Measurements from ENCODE around the gene ELOB.

The ELOB gene

DNA sequence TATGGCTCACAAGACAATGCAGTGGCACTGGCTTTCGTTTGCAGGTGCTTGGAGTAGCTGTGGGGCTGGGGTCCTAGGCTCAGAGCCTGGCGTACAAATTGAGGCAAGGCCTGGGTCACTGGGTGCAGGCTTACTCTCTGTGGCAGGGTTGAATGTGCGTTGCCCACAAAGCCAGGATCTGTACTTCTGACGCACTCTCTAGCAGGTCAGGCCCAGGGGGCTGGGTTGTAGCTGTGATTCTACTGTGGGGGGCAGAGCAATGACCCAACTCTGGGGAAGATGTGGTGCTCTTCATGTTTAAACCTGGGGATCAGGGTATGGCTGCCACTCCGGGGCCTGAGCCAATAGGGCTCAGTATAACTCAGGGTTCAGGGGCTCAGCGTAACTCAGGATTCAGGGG, 33.6 kb upstream of the ELOB start:
- H3K36me3 ChIP-seq (ENCODE audit: control insufficient read depth in 5 of 5, insufficient read depth in 5 of 5, low read length in 5 of 5) = no peaks in the 10 kb centered on the region
- H3K27me3 ChIP-seq (ENCODE audit: control insufficient read depth in 5 of 5, insufficient read depth in 4 of 5, low read length in 5 of 5) = peaks cover 8 to 43% (median 38%) of the 10 kb centered on the region in 5 donors
- no peaks in the 10 kb centered on the region for H3K9me3 ChIP-seq (ENCODE audit: control insufficient read depth in 5 of 5, low read length in 5 of 5)
- H3K4me3 ChIP-seq (ENCODE audit: low read depth in 1 of 5, low read length in 5 of 5) = no peak overlapping the region
- H3K9ac ChIP-seq (ENCODE audit: low read length in 5 of 5) = no peak overlapping the region
- no peak overlapping the region for H3K27ac ChIP-seq (ENCODE audit: low read depth, low read length)
- no peaks in the 10 kb centered on the region for H3K4me1 ChIP-seq (ENCODE audit: control insufficient read depth in 5 of 5, insufficient read depth in 5 of 5, low read length in 5 of 5)

DNA sequence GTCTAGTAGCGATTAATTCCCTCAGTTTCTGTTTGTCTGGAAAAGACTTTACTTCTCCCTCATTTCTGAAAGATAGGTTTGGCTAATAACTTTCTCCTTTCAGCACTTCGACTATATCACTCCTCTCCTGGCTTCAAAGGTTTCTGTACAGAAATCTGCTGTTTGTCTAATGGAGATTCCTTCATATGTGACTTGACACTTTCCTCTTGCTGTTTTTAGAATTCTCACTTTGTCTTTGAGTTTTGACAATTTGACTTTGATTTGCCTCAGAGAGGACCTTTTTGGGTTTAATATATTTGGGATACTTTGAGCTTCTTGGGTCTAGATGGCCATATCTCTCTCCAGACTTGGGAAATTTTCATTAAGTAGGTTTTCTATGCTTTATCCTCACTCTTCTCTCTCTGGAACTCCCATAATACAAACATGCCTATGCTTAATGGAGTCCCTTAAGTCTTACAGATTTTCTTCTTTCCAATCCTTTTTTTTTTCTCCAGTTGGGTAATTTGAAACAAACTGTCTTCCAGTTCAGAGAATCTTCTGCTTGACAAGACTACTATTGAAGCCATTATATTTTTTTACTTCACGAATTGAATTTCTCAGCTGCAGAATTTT, 32.2 kb upstream of the ELOB start:
- no peak overlapping the region for H3K9ac ChIP-seq (ENCODE audit: low read length in 5 of 5)
- H3K27me3 ChIP-seq (ENCODE audit: control insufficient read depth in 5 of 5, insufficient read depth in 4 of 5, low read length in 5 of 5) = peaks cover 10 to 43% (median 32%) of the 10 kb centered on the region in 5 donors
- H3K4me1 ChIP-seq (ENCODE audit: control insufficient read depth in 5 of 5, insufficient read depth in 5 of 5, low read length in 5 of 5) = no peaks in the 10 kb centered on the region
- no peak overlapping the region for H3K27ac ChIP-seq (ENCODE audit: low read depth, low read length)
- H3K36me3 ChIP-seq (ENCODE audit: control insufficient read depth in 5 of 5, insufficient read depth in 5 of 5, low read length in 5 of 5) = no peaks in the 10 kb centered on the region
- peaks cover under 1 to 9% (median 8%) of the 10 kb centered on the region in 5 donors for H3K9me3 ChIP-seq (ENCODE audit: control insufficient read depth in 5 of 5, low read length in 5 of 5)
- H3K4me3 ChIP-seq (ENCODE audit: low read depth in 1 of 5, low read length in 5 of 5) = no peak overlapping the region

DNA sequence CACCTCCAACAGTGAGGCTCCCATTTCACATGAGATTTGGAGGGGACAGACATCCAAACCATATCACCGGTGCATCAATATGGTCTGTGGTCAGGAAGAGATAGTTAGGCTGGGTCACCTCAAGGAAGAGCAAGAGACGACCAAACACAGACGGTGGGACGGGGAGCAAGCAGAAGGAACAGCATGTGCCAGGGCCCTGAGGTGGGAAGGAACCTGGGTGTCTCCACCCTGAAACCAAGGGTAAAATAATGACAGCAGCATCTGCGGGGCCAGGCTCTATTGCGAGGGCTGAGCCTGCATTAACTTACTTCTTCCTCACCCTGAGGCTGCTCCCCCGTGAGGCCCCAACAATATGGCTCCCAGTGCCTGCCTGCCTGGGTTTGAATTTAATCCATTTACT, 31.1 kb upstream of the ELOB start:
- Histone ChIP-seq H3K9ac (ENCODE audit: low read length in 5 of 5) (no peak overlapping the region), H3K27me3 (ENCODE audit: control insufficient read depth in 5 of 5, insufficient read depth in 4 of 5, low read length in 5 of 5) (peaks cover 8 to 38% (median 27%) of the 10 kb centered on the region in 5 donors), H3K4me3 (ENCODE audit: low read depth in 1 of 5, low read length in 5 of 5) (no peak overlapping the region), H3K36me3 (ENCODE audit: control insufficient read depth in 5 of 5, insufficient read depth in 5 of 5, low read length in 5 of 5) (no peaks in the 10 kb centered on the region), H3K27ac (ENCODE audit: low read depth, low read length) (no peak overlapping the region), H3K9me3 (ENCODE audit: control insufficient read depth in 5 of 5, low read length in 5 of 5) (peaks cover 10 to 20% (median 15%) of the 10 kb centered on the region in 5 donors), H3K4me1 (ENCODE audit: control insufficient read depth in 5 of 5, insufficient read depth in 5 of 5, low read length in 5 of 5) (no peaks in the 10 kb centered on the region)

DNA sequence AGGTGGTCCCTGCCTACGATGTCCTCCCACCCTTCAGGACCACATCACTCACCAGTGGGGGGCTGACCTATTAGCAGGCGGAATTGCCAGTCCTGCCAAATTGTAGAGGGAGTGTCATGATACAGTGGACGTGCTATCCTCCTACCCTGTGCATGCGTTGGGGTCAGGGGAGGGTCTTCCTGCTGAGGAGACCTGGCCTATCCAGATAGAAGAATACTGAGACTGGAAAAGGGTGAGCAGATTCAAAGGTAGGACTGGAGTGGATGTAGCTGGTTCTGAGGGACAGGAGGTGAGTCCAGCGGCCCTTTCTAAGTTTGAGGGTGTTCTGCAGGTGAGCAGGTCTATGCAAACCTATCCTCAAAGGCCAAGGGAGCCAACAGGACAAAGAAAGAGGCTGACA, 29.2 kb upstream of the ELOB start:
- no peaks in the 10 kb centered on the region for H3K36me3 ChIP-seq (ENCODE audit: control insufficient read depth in 5 of 5, insufficient read depth in 5 of 5, low read length in 5 of 5)
- H3K27me3 ChIP-seq (ENCODE audit: control insufficient read depth in 5 of 5, insufficient read depth in 4 of 5, low read length in 5 of 5) = peaks cover 4 to 26% (median 16%) of the 10 kb centered on the region in 5 donors
- no peak overlapping the region for H3K27ac ChIP-seq (ENCODE audit: low read depth, low read length)
- H3K9ac ChIP-seq (ENCODE audit: low read length in 5 of 5) = no peak overlapping the region
- no peaks in the 10 kb centered on the region for H3K4me1 ChIP-seq (ENCODE audit: control insufficient read depth in 5 of 5, insufficient read depth in 5 of 5, low read length in 5 of 5)
- peaks cover 10 to 21% (median 15%) of the 10 kb centered on the region in 5 donors for H3K9me3 ChIP-seq (ENCODE audit: control insufficient read depth in 5 of 5, low read length in 5 of 5)
- H3K4me3 ChIP-seq (ENCODE audit: low read depth in 1 of 5, low read length in 5 of 5) = no peak overlapping the region

DNA sequence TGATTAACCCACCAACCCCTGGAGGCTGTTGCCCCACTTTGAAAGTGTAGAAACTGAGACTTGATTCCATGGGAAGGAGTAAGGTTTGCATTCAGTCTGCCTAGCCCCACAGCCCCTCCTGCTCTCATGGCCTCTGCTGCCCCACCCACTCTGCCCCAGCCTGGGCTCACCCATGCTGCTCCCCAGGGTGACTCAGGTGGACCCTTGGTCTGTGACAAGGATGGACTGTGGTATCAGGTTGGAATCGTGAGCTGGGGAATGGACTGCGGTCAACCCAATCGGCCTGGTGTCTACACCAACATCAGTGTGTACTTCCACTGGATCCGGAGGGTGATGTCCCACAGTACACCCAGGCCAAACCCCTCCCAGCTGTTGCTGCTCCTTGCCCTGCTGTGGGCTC, 27.6 kb upstream of the ELOB start:
- Histone ChIP-seq H3K4me3 (ENCODE audit: low read depth in 1 of 5, low read length in 5 of 5) (no peak overlapping the region), H3K36me3 (ENCODE audit: control insufficient read depth in 5 of 5, insufficient read depth in 5 of 5, low read length in 5 of 5) (no peaks in the 10 kb centered on the region), H3K27ac (ENCODE audit: low read depth, low read length) (no peak overlapping the region), H3K27me3 (ENCODE audit: control insufficient read depth in 5 of 5, insufficient read depth in 4 of 5, low read length in 5 of 5) (peaks cover 4 to 21% (median 11%) of the 10 kb centered on the region in 5 donors), H3K4me1 (ENCODE audit: control insufficient read depth in 5 of 5, insufficient read depth in 5 of 5, low read length in 5 of 5) (no peaks in the 10 kb centered on the region), H3K9me3 (ENCODE audit: control insufficient read depth in 5 of 5, low read length in 5 of 5) (peaks cover 10 to 21% (median 15%) of the 10 kb centered on the region in 5 donors), H3K9ac (ENCODE audit: low read length in 5 of 5) (no peak overlapping the region)

DNA sequence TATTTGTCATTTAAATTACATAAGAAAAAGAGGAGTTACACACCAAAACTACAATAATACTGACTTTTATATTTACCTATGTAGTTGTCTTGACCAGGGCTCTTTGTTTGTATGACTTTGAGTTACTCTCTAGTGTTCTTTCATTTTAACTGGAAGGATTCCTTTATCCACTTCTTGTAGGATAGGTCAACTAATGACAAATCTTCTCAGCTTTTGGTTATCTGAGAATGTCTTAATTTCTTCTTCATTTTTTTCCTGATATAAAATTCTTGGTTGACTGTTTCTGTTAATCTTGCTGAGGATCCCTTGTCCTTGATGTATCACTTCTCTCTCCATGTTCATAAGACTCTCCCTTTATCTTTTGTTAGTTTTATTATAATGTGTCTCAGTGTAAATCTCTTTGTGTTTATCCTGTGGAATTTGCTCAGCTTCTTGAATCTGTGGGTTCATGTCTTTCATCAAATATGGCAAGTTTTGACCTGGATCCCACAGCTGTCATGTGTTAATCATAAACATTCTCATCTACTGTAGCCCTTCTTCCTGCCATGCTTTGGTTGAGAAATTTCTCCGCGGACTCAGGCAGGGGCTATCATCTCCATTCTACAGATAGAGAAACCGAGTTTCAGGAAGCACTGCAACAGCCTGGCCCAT, 26.6 kb upstream of the ELOB start:
- Histone ChIP-seq H3K4me1 (ENCODE audit: control insufficient read depth in 5 of 5, insufficient read depth in 5 of 5, low read length in 5 of 5) (no peaks in the 10 kb centered on the region), H3K36me3 (ENCODE audit: control insufficient read depth in 5 of 5, insufficient read depth in 5 of 5, low read length in 5 of 5) (no peaks in the 10 kb centered on the region), H3K4me3 (ENCODE audit: low read depth in 1 of 5, low read length in 5 of 5) (peak overlapping the region in 1 of 5 donors; percentile 34), H3K27me3 (ENCODE audit: control insufficient read depth in 5 of 5, insufficient read depth in 4 of 5, low read length in 5 of 5) (peaks cover 8 to 25% (median 17%) of the 10 kb centered on the region in 5 donors), H3K9me3 (ENCODE audit: control insufficient read depth in 5 of 5, low read length in 5 of 5) (peaks cover 10 to 21% (median 15%) of the 10 kb centered on the region in 5 donors), H3K27ac (ENCODE audit: low read depth, low read length) (no peak overlapping the region), H3K9ac (ENCODE audit: low read length in 5 of 5) (no peak overlapping the region)

DNA sequence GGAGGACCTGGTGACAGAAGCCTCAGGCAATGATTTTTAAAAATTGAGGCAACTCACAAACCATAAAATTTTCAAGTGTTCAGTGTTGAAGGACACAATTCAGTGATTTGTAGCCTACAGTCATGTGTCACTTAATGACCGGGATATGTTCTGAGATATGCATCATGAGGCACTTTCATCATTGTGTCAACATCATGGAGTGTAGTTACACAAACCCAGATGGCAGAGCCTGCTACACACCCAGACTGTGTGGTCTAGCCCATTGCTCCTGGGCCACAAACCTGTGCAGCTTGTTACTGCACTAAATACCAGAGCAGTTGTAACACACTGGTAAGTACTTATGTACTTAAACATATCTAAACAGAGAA, 22.8 kb upstream of the ELOB start:
- Histone ChIP-seq H3K27ac (ENCODE audit: low read depth, low read length) (no peak overlapping the region), H3K9me3 (ENCODE audit: control insufficient read depth in 5 of 5, low read length in 5 of 5) (peaks cover 10 to 18% (median 15%) of the 10 kb centered on the region in 5 donors), H3K9ac (ENCODE audit: low read length in 5 of 5) (no peak overlapping the region), H3K4me3 (ENCODE audit: low read depth in 1 of 5, low read length in 5 of 5) (no peak overlapping the region), H3K36me3 (ENCODE audit: control insufficient read depth in 5 of 5, insufficient read depth in 5 of 5, low read length in 5 of 5) (no peaks in the 10 kb centered on the region), H3K27me3 (ENCODE audit: control insufficient read depth in 5 of 5, insufficient read depth in 4 of 5, low read length in 5 of 5) (peaks cover 7 to 16% (median 11%) of the 10 kb centered on the region in 5 donors), H3K4me1 (ENCODE audit: control insufficient read depth in 5 of 5, insufficient read depth in 5 of 5, low read length in 5 of 5) (no peaks in the 10 kb centered on the region)

DNA sequence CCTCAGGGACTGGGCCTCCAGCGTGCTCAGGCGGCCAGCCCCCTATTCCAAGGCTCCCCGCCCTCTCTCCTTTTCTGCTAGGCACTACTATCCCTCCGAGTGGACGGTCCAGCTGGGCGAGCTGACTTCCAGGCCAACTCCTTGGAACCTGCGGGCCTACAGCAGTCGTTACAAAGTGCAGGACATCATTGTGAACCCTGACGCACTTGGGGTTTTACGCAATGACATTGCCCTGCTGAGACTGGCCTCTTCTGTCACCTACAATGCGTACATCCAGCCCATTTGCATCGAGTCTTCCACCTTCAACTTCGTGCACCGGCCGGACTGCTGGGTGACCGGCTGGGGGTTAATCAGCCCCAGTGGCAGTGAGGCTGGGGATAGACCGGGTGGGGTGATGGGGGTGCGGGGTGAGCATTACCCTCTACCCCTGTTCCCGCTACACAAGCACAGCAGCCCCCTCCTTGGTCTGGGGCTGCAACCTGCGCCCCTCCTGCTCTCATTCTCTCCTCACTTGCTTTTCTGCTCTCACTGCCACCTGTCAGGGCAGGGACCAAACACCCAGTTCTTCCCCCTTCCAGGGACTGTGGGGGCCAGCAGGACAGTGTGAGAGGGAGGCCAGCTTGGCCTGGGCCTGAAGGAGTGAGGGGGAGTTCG, 22.3 kb upstream of the ELOB start:
- no peaks in the 10 kb centered on the region for H3K4me1 ChIP-seq (ENCODE audit: control insufficient read depth in 5 of 5, insufficient read depth in 5 of 5, low read length in 5 of 5)
- no peak overlapping the region for H3K9ac ChIP-seq (ENCODE audit: low read length in 5 of 5)
- H3K9me3 ChIP-seq (ENCODE audit: control insufficient read depth in 5 of 5, low read length in 5 of 5) = peaks cover 7 to 13% (median 10%) of the 10 kb centered on the region in 5 donors
- H3K27ac ChIP-seq (ENCODE audit: low read depth, low read length) = no peak overlapping the region
- no peak overlapping the region for H3K4me3 ChIP-seq (ENCODE audit: low read depth in 1 of 5, low read length in 5 of 5)
- no peaks in the 10 kb centered on the region for H3K36me3 ChIP-seq (ENCODE audit: control insufficient read depth in 5 of 5, insufficient read depth in 5 of 5, low read length in 5 of 5)
- peaks cover 7 to 16% (median 9%) of the 10 kb centered on the region in 5 donors for H3K27me3 ChIP-seq (ENCODE audit: control insufficient read depth in 5 of 5, insufficient read depth in 4 of 5, low read length in 5 of 5)

DNA sequence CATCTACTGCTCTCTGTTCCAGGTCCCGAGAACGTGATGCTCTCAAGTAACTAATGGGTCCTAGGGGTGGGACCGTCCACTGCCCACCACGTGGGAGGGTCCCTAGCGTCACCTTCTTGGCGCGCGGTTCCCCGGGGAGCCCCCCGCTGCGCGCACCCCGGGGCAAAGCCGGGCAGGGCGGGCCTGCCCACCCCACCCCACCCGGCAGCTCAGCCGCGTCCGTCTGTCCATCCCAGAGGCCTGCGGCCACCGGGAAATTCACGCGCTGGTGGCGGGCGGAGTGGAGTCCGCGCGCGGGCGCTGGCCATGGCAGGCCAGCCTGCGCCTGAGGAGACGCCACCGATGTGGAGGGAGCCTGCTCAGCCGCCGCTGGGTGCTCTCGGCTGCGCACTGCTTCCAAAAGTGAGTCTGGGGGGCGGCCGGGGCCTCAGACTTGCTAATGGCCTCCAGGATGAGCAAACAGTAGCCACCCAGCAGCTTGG, 21.7 kb upstream of the ELOB start:
- Histone ChIP-seq H3K27me3 (ENCODE audit: control insufficient read depth in 5 of 5, insufficient read depth in 4 of 5, low read length in 5 of 5) (peaks cover 7 to 16% (median 9%) of the 10 kb centered on the region in 5 donors), H3K9me3 (ENCODE audit: control insufficient read depth in 5 of 5, low read length in 5 of 5) (peaks cover 2 to 7% (median 4%) of the 10 kb centered on the region in 5 donors), H3K27ac (ENCODE audit: low read depth, low read length) (no peak overlapping the region)

More for the DNA sequence above, 21.7 kb upstream of the ELOB start:
- Histone ChIP-seq H3K36me3 (ENCODE audit: control insufficient read depth in 5 of 5, insufficient read depth in 5 of 5, low read length in 5 of 5) (no peaks in the 10 kb centered on the region), H3K9ac (ENCODE audit: low read length in 5 of 5) (no peak overlapping the region), H3K4me1 (ENCODE audit: control insufficient read depth in 5 of 5, insufficient read depth in 5 of 5, low read length in 5 of 5) (peaks cover 0 to 2% (median 0%) of the 10 kb centered on the region in 5 donors), H3K4me3 (ENCODE audit: low read depth in 1 of 5, low read length in 5 of 5) (no peak overlapping the region)

Data from subcutaneous abdominal adipose tissue (tissue), 5 donors.